HUES6 (cell line): ENCODE measurements around the gene FEN1.
A peak's percentile ranks its signal among the peaks of the same experiment; 100 is the strongest.

Experiments
- H3K27ac ChIP-seq: 2 replicates; pipeline ENCODE4 v1.7.0; 2013; ENCODE audit warnings: low read depth, mild to moderate bottlenecking, low read length, inconsistent platforms
- H3K27me3 ChIP-seq: 2 replicates; pipeline ENCODE4 v1.6.1; 2013; ENCODE audit warnings: low read length; ENCODE audit not compliant: control insufficient read depth, insufficient read depth
- H3K36me3 ChIP-seq: 2 replicates; pipeline ENCODE4 v1.6.1; 2013; ENCODE audit warnings: low read length; ENCODE audit not compliant: control insufficient read depth, insufficient read depth
- H3K4me1 ChIP-seq: 2 replicates; pipeline ENCODE4 v1.6.1; 2013; ENCODE audit warnings: low read length; ENCODE audit not compliant: control insufficient read depth, insufficient read depth
- H3K4me3 ChIP-seq: 2 replicates; pipeline ENCODE4 v1.5.1; 2013; ENCODE audit warnings: low read depth, low read length
- H3K9ac ChIP-seq: one replicate; pipeline ENCODE4 v1.6.1; 2013; ENCODE audit warnings: mild to moderate bottlenecking, low read length
- H3K9me3 ChIP-seq: 2 replicates; pipeline ENCODE4 v1.6.1; 2013; ENCODE audit warnings: low read depth, low read length; ENCODE audit not compliant: control insufficient read depth, insufficient read depth

The FEN1 gene, protein sequence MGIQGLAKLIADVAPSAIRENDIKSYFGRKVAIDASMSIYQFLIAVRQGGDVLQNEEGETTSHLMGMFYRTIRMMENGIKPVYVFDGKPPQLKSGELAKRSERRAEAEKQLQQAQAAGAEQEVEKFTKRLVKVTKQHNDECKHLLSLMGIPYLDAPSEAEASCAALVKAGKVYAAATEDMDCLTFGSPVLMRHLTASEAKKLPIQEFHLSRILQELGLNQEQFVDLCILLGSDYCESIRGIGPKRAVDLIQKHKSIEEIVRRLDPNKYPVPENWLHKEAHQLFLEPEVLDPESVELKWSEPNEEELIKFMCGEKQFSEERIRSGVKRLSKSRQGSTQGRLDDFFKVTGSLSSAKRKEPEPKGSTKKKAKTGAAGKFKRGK

DNA sequence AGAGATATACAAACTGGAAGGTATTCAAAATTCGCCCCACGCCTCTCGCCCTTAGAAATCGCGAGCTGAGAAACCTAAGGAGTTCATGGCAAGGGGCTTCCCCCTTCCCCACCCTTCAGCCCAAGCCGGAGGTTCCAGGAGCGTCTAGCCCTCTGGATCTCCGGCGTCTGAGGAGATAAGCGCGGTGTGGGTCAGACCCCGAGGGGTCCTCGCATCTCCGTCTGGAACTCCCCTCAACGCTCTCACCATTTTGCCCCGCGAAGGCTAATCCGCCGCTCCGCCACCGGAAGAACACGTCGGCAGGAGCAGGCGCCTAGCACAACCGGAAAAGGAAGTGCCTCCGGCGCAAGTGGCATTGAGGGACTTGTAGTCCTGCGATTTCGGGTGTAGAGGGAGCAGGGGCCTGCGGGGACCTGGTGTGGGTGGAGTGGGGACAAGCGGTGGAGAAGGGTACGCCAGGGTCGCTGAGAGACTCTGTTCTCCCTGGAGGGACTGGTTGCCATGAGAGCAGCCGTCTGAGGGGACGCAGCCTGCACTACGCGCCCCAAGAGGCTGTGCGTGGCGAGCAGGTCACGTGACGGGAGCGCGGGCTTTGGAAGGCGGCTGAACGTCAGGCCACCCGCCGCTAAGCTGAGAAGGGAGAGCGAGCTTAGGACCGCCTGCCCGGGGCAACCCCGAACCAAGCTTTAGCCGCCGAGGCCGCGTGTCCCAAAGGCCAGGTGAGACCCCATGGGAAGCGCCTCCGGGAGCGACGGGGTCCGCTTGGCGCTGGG is at the start of gene FEN1, which contains the start of gene TMEM258:
FEN1 (plus strand) TSS at position 602 of the 773 bp plus-strand sequence. CDS start 2,451 bp downstream, outside the sequence.
TMEM258 (minus strand) TSS at position 290 of the 773 bp plus-strand sequence; CDS start at position 249, 41 bp downstream.
- no peaks in the 10 kb centered on the region for H3K27me3 ChIP-seq
- 0 out of 2 replicates have a peak, but pooled peaks cover 3% of the 10 kb centered on the region for H3K4me1 ChIP-seq
- peak within 1 kb of the TSS; percentile 100 for H3K27ac ChIP-seq
- peaks cover 58% of the 10 kb centered on the region for H3K36me3 ChIP-seq
- peak within 1 kb of the TSS; percentile 100 for H3K9ac ChIP-seq
- no peaks in the 10 kb centered on the region for H3K9me3 ChIP-seq
- peak within 1 kb of the TSS; percentile 85 for H3K4me3 ChIP-seq

- peaks cover 13% of the 10 kb centered on the region for H3K4me1 ChIP-seq
- no peaks in the 10 kb centered on the region for H3K9me3 ChIP-seq
- H3K4me3 ChIP-seq: no peak overlapping the region
- no peaks in the 10 kb centered on the region for H3K27me3 ChIP-seq
- H3K36me3 ChIP-seq: peaks cover 11% of the 10 kb centered on the region
- H3K27ac ChIP-seq: no peak overlapping the region
- no peak overlapping the region for H3K9ac ChIP-seq
These were observed 49.1 kb upstream of the FEN1 start for GRCh38 chr11:61743486-61744095.

GRCh38 chr11:61744181-61744580 is 48.5 kb upstream of the FEN1 start:
- peaks cover 11% of the 10 kb centered on the region for H3K36me3 ChIP-seq
- no peak overlapping the region for H3K27ac ChIP-seq
- peaks cover 19% of the 10 kb centered on the region for H3K4me1 ChIP-seq
- H3K27me3 ChIP-seq: no peaks in the 10 kb centered on the region
- no peak overlapping the region for H3K4me3 ChIP-seq
- no peaks in the 10 kb centered on the region for H3K9me3 ChIP-seq
- H3K9ac ChIP-seq: no peak overlapping the region

- no peak overlapping the region for H3K9ac ChIP-seq
- peaks cover 24% of the 10 kb centered on the region for H3K4me1 ChIP-seq
- H3K27ac ChIP-seq: no peak overlapping the region
- H3K36me3 ChIP-seq: peaks cover 11% of the 10 kb centered on the region
- H3K4me3 ChIP-seq: no peak overlapping the region
- H3K27me3 ChIP-seq: no peaks in the 10 kb centered on the region
- H3K9me3 ChIP-seq: no peaks in the 10 kb centered on the region
These were observed 48.0 kb upstream of the FEN1 start for GRCh38 chr11:61744609-61745156.

DNA sequence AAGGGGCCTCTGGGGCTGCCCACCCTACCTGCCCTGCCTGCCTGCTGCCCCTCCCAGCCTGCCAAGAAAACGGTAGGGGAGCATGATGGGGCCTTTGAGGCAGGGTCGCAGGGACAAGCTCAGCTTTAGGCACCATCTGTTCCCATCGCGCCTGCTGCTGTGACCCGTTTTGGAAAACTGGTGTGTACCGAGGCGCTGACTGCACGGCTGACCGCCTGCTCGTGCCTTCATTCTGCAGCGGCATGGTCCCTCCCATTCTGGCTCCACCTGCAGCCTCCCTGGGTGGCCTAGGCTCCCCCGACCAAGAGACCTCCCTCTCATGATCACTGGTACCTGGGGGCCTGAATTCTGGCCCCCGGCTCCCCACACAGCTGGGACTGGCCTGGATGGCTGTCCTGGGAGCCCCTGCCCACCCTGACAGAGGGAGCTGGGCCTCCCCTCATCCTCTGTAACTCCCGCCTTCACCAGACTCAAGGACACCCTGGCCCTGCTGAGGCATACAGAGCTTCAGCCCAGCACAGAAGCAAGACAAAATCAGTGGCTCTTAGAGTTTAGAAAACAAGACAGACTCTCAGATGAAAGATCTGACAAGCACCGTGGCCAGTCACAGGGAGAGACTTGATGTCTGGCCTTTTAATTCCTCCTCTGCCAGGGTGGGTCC is 46.8 kb upstream of the FEN1 start:
- peaks cover 30% of the 10 kb centered on the region for H3K4me1 ChIP-seq
- H3K27me3 ChIP-seq: peaks cover 1% of the 10 kb centered on the region; the same call in 1 of the 2 replicates
- H3K36me3 ChIP-seq: peaks cover 11% of the 10 kb centered on the region
- no peak overlapping the region for H3K4me3 ChIP-seq
- H3K27ac ChIP-seq: no peak overlapping the region
- H3K9ac ChIP-seq: no peak overlapping the region
- H3K9me3 ChIP-seq: no peaks in the 10 kb centered on the region

- H3K4me1 ChIP-seq: peaks cover 30% of the 10 kb centered on the region
- H3K27ac ChIP-seq: no peak overlapping the region
- H3K9me3 ChIP-seq: no peaks in the 10 kb centered on the region
- H3K36me3 ChIP-seq: peaks cover 7% of the 10 kb centered on the region
- no peak overlapping the region for H3K9ac ChIP-seq
- H3K27me3 ChIP-seq: peaks cover 5% of the 10 kb centered on the region; the same call in 1 of the 2 replicates
- H3K4me3 ChIP-seq: no peak overlapping the region
These were observed 46.1 kb upstream of the FEN1 start for GRCh38 chr11:61746442-61747191.

- H3K27ac ChIP-seq: no peak overlapping the region
- peaks cover 1% of the 10 kb centered on the region for H3K36me3 ChIP-seq
- H3K9me3 ChIP-seq: no peaks in the 10 kb centered on the region
- peak overlapping the region; percentile 46 for H3K9ac ChIP-seq
- no peak overlapping the region for H3K4me3 ChIP-seq
- peaks cover 11% of the 10 kb centered on the region for H3K27me3 ChIP-seq
- peaks cover 34% of the 10 kb centered on the region for H3K4me1 ChIP-seq
These were observed 45.3 kb upstream of the FEN1 start for GRCh38 chr11:61747192-61747966.

GRCh38 chr11:61747967-61748285 is 44.8 kb upstream of the FEN1 start:
- Histone ChIP-seq H3K9me3 (no peaks in the 10 kb centered on the region), H3K4me3 (no peak overlapping the region), H3K9ac (no peak overlapping the region), H3K27ac (no peak overlapping the region), H3K36me3 (no peaks in the 10 kb centered on the region), H3K4me1 (peaks cover 35% of the 10 kb centered on the region), H3K27me3 (peaks cover 14% of the 10 kb centered on the region)

DNA sequence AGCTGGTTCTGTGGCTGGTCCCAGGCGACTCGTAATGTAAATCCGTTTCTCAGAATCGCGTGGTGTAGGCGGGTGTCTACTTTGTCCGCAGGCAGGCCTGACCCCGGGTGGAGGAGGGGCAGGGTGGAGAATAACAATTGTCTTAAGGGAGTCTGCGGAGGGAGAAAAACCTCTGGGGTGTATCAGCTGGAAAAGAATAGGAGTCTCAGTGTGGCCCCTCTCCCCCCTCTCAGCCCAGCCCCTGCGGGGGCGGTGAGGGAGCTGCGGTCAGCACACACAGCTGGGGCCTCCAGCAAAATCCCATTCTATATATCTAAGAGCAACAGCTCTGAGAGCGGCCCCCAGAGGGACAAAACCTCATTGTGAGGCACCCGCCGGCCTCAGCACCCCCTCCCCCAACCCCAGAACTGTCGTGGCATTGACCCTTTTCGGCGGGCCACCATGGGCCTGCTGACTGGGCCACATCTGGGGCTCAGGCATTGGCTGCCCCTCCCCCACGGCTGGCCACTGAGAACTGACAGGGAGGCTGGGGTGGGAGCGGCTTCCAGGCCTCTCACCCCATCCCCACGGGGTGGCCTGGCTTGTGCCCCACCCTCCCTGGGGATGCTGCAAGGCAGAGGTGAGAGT is 43.0 kb upstream of the FEN1 start:
- Histone ChIP-seq H3K36me3 (no peaks in the 10 kb centered on the region), H3K4me3 (no peak overlapping the region), H3K27ac (no peak overlapping the region), H3K9me3 (no peaks in the 10 kb centered on the region), H3K4me1 (peaks cover 50% of the 10 kb centered on the region), H3K27me3 (peaks cover 29% of the 10 kb centered on the region), H3K9ac (no peak overlapping the region)
